C4-2B (cell line): Measurements from ENCODE around the gene MYBPC2.

Source experiments
- H3K27ac ChIP-seq: fragments of 450-650 bp; 2 replicates; pipeline ENCODE4 v1.5.1; 2017
- ZFX ChIP-seq: fragments of 450-650 bp; IDR thresholded peaks from 2 replicates; pipeline ENCODE4 v1.6.1; 2017
- TF ChIP-seq, protein P1 (sequence below): fragments of 450-650 bp; conservative IDR thresholded peaks from 2 replicates; pipeline ENCODE4 v1.5.1; 2017; ENCODE audit warnings: mild to moderate bottlenecking

Gene MYBPC2

DNA sequence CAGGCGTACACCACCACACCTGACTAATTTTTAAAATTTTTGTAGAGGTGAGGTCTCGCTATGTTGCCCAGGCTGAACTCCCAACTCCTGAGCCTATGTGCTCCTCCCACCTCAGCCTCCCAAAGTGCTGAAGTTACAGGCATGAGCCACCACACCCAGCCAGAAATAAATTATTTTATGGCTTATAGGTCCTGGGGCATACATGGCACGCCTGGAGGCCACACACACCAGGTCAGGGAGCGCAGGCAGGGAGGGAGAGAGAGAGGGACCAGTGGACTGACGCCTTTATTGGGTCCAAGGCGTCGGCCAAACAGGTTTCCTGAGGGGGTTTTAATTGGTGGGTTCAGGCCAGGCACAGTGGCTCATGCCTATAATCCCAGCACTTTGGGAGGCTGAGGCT, 7.1 kb upstream of the MYBPC2 start:
- H3K27ac ChIP-seq, result no peak overlapping the region
- TF ChIP-seq, protein P1, sequence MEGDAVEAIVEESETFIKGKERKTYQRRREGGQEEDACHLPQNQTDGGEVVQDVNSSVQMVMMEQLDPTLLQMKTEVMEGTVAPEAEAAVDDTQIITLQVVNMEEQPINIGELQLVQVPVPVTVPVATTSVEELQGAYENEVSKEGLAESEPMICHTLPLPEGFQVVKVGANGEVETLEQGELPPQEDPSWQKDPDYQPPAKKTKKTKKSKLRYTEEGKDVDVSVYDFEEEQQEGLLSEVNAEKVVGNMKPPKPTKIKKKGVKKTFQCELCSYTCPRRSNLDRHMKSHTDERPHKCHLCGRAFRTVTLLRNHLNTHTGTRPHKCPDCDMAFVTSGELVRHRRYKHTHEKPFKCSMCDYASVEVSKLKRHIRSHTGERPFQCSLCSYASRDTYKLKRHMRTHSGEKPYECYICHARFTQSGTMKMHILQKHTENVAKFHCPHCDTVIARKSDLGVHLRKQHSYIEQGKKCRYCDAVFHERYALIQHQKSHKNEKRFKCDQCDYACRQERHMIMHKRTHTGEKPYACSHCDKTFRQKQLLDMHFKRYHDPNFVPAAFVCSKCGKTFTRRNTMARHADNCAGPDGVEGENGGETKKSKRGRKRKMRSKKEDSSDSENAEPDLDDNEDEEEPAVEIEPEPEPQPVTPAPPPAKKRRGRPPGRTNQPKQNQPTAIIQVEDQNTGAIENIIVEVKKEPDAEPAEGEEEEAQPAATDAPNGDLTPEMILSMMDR, result no peak
- TF ChIP-seq ZFX, result no peak

GRCh38 chr19:50427318-50427925, 5.3 kb upstream of the MYBPC2 start:
- no peak overlapping the region for H3K27ac ChIP-seq
- TF ChIP-seq, protein P1, result no peak
- TF ChIP-seq ZFX, result no peak

DNA sequence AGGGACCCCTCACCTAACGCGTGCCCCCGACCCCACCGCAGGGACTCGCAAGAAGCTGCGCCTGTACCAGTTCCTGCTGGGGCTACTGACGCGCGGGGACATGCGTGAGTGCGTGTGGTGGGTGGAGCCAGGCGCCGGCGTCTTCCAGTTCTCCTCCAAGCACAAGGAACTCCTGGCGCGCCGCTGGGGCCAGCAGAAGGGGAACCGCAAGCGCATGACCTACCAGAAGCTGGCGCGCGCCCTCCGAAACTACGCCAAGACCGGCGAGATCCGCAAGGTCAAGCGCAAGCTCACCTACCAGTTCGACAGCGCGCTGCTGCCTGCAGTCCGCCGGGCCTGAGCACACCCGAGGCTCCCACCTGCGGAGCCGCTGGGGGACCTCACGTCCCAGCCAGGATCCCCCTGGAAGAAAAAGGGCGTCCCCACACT, 4.7 kb upstream of the MYBPC2 start:
- no peak overlapping the region for H3K27ac ChIP-seq
- TF ChIP-seq ZFX, result no peak
- TF ChIP-seq, protein P1, result no peak

DNA sequence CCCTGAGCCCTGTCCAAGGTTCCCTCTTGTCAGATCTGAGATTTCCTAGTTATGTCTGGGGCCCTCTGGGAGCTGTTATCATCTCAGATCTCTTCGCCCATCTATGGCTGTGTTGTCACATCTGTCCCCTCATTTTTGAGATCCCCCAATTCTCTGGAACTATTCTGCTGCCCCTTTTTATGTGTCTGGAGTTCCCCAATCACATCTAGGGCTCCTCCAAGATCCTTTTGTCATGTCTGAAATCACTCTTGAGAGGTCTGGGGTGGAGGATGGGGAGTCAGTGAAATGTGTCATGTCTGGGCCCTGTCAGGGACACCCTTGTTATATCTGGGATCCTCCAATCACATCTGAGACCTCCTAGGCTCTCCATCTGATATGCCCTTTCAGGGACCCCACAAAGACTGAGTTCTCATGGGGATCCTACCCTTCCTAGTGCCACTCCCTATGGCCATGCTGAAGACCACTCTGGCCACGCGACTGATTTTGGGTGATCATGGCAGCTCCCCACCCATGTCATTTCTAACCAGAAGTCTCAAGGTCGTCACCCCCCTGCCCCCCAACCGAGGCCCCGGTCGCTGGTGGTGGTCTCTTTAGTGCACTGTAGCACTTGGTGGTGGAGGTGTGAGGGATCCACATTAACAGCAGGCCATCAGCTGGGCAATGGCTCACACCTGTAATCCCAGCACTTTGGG, 3.8 kb upstream of the MYBPC2 start:
- TF ChIP-seq, protein P1, result no peak
- TF ChIP-seq ZFX, result no peak
- no peak overlapping the region for H3K27ac ChIP-seq

DNA sequence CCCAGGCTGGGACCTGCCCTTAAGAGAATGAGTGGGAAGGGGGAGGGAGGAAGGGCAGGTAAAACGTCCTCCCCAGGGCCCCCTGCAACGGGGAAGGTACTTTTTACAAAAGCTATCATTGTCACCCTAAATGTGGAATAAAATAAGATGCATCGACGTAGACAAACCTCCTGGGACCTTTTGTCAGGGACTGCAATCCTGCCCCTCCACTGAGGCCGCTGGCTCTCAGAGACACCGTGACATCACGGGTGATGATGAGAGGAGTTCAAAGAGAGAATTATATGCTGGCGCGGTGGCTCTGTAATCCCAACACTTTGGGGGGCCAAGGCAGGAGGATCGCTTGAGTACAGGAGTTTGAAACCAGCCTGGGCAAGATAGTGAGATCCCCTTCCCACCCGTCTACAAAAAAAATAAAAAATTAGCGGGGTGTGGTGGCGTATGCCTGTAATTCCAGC, 1.8 kb upstream of the MYBPC2 start:
- H3K27ac ChIP-seq, result no peak overlapping the region
- TF ChIP-seq, protein P1, result no peak
- no peak for TF ChIP-seq ZFX

DNA sequence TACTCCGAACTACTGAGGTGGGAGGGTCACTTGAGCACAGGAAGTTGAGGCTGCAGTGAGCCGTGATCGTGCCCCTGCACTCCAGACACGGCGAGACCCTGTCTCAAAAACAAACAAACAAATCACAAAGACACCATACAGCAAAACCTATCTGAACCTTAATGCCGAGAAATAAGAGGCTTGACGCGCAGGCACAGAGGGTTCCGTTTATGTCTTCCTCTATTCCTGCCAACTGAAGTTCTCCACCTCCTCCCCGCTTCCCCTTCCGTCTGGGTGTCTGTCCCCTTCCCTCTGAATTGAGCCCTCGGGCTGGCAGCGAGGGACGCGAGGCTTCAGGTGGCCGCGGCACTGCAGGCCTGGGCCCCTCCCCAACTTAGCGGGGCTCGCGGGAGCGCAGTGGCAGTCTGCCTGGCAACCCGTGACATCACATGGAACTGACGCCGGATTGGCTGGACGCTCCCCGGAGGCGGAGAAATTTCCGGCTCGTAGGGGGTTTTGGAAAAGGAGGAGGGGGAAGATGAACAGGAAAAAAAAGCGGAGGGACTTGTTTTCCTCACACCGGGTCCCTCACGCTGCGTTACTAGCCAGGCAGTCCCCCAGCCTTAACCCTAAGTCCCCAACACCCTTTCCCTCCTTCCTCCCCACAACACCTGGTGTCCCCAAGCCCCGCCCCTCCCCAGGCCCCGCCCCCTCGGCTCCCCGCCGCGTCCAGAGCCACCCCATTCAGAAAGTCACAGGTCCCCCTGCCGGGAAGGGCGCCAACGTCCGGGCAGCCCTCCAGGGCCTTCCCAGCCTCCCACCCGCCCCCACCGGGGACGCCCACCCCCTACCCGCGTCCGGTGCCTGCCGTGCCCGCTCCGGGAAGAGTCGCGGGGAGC, 1.1 kb upstream of the MYBPC2 start:
- TF ChIP-seq, protein P1, result no peak
- TF ChIP-seq ZFX, result no peak
- H3K27ac ChIP-seq, result 0 out of 2 replicates have a peak overlapping the region, but pooled peaks have one; percentile 5
